HK-2 (cell line): ENCODE results near the gene INPP5E.

Experiments
- DNase-seq: peaks from one replicate; pipeline ENCODE4 v3.0.0-alpha.2; 2018; ENCODE audit not compliant: unreplicated experiment

Gene INPP5E

DNA sequence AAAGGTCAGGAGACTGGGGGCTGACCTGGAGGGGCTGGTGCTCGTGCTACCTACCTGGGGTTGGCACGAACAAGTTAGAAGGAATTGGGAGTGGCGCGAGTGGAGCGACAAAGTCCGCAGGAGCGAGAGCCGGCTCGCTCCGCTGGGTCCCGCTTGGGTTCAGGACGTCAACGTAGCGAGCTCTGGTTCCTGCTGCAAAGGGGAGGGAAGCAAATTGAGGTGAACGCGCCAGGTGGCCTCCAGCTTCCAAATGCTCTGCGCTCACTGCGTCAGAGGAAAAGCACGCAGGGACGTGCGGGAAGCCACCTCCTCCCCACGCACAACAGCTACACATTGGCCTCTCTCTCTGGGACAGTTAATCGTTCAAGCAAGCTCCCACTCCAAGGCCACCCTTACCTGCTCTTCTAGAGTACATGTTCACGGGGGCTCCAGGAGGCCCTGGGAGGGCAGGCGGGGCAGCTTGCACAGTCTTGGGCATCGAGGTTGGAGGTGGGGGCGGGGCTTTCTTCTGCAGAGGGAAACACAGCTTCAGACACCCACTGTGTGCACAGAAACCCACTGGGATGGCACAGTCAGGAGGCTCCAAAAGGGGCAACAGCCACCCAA lies 7.6 kb upstream of the INPP5E start:
- DNase-seq: no peak

DNA sequence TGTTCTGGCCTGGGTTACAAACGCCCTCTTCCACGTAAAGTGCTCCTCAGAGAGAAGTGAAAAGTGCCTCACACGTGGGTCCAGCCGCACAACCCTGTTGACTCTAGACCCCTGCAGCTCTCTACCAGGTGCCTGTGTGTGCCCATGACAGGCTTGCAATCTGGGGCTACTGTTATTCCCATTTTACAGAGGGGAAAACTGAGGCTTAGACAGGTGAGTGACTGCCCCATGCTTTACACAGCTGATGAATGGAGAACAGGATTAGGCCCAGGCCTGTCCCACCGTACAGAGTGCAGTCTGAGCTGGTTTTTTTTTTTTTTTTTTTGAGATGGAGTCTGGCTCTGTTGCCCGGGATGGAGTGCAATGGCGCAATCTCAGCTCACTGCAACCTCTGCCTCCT lies 6.2 kb upstream of the INPP5E start:
- DNase-seq: no peak

DNA sequence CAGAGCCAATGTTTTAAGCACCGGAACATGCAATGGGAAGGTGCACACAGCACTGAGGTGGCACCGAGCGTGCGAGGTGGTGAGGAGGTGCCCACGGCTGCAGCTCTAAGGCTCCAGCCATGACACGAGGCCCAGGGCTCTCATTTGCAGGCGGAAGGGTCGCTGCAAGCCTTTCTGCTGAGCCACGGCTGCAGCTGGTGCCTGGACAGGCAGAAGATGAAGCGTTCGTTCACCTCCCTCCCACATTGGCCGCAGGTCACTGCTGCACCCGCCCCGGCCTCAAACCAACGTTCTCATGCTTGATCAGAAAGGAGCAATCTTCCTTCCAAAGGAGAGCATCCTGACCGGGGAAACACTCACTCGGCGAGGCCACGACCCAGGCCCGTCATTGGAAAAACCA lies 4.5 kb upstream of the INPP5E start:
- no peak for DNase-seq

DNA sequence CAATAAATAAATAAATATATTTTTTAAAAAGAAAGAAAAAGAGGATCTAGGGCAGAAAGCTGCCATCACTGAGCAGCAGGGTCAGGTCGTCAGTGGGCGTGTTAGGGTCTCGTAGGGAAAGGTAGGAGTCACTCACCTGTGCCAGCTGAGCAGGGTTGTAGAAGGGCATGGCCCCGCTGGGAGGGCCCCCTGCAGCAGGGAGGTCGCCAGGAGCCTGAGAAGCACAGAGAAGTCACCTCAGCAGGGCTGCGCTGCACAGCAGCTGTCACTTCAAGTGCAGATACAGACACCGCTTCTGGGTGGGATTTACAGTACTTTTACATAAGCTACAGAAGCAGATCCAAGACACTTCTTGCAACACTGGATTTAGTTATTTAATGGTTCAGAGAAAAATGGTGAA lies 4.0 kb upstream of the INPP5E start:
- DNase-seq: no peak

DNA sequence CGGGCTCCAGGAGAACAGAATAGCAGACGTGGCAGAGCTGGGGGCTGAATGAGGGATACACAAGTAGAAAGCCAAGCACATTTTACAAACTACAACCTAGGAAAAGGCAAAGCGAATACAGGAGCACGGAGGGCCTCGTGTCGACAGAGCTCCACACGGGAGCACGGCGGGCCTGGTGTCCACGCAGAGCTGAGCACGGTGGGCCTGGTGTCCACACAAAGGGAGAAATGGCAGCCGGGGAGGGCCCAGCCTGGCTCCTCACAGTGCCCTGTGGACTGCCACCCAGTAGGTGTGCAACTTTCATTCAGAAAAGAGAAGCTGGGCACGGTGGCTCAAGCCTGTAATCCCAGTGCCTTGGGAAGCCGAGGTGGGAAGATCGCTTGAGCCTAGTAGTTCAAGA lies 3.4 kb upstream of the INPP5E start:
- no peak for DNase-seq

DNA sequence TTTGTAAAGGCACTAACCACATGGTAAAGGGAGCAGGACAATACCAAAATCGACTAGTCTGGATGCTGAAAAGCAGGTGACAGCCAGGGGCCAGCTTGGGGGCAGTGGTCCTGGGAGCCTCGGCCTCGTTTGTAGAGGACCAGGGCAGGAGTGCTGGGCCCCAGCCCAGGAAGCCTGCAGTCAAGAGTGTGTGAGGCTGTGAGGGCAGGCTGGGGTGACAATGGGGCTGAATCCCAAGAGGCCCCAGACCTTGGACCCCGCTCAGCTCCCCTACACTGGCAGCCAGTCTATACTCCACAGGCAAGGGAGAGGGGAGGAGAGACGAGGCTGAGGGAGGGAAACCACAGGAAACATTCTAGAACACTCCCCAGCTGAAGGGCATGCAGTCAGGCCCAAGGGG lies 2.6 kb upstream of the INPP5E start:
- no peak for DNase-seq

DNA sequence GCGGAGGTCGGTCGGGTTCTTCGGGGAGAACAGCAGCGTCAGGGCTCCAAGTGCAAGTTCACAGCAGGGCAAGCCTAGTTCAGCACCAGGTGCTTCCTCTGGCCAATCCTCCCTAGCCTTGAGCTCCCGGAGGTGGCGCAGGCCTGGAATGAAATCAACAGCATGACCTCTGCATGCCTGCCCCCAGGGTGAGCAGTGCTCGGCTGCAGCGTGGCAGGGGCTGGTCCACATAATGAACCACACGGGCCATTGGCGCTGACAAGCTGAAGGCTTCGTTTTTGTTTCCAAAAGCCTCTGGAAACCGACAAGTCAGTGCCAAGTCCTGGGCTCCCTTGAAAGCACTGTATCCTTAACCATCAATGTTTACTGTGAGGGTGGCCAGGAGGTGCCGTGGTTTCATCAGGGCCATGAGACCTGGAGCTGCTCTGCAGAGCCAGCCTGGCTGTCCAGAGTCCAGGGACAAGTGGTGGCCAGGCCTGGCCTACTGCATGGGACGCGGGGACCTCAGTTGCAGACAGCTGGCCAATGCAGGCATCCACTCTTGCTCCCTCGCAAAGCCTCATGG lies 2.1 kb upstream of the INPP5E start:
- DNase-seq: no peak

DNA sequence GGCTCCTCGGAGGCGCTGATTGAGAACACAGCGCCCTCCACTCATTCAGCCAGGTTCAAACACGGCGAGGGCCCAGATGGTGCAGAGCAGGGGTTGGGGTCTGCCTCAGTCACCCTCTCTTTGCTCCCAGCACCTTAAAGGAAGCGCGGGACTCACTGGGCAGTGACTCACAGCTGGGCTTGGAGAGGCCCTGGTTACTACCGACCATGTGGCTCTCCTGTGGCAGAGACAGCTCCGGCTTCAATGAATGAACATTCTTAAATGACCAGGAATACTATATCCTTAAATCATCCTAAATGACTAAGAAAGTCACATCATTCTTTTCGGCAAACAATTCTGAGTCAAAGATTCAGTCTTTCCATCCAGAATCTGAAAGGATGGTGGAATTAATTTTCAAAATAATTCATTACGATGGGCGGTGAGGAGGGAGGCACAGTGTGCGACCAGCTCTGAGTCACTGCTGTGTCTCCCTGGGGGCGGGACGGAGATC lies 1.6 kb upstream of the INPP5E start:
- peak; percentile 25 for DNase-seq

DNA sequence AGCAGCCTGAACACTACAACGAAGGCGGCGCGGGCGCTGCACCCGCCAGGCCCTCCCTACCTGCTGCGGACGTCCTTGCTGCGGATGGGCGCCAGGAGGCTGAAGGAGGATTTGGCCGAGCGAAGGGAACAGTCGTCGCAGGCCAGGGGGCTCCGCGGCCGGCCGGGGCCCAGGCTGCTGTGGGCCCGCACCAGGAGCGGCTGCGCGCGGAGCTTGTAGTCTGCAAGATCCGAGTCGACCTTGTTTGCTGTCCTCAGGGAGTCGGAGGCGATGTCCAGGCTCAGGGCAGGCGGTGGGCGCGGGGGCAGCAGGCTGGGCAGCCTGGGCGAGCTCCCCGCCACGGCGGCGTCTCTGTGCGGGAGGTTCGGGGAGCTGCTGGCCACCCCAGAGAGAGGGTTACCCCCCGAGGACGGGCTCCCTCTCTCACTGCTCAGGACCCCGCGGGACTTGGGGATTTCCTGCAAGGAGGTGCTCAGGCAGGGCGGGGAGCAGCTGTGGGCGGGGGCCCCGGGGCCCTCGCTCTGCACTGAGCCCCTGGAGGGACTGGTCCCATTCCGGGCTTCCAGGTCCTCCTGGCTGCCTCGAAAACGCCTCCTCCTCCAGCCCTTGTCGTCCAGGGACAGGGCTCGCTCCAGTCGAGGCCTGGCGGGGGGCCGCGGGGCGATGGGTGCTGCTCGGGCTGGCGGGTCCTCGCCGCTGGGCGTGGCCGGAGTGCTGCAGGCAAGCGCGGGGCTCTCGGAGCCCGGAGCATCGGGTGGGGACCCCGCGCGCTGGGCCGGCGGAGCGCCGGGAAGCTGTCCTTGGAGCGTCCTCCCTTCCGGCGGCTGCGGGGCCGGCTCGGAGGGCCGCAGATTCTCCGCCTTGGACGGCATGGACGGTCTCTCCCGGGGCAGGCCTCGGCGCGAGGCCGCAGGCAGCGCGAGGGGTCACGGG lies 831 bp downstream of the INPP5E start:
- peak; percentile 64 for DNase-seq

DNA sequence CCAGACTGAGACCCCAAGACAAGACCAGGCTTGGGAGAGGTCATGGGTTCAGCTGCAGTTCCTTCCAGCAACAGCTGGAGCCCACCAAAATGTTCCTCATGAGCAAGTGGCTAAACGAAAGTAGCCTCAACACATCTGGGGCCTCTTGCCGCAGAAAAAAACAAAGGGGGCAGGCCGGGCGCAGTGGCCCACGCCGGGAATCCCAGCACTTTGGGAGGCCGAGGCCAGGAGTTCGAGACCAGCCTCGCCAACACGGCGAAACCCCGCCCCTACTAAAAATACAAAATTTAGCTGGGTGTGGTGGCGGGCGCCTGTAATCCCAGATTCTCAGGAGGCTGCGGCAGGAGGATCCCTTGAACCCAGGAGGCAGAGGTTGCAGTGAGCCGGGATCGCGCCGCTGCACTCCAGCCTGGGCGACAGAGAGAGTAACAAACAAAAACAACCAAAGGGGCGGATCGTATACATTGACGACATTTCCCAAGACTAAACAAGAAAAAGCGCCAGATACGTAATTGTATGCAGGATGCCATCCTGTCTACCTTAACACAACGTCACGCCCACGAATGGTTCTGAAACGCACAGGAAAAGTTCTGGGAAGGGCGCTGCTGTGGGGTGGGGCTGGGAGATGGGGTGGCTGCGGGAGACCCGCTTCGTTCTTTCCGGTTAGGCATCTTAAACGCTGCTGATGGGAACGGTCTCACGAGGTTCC lies 1.7 kb downstream of the INPP5E start:
- DNase-seq: no peak

DNA sequence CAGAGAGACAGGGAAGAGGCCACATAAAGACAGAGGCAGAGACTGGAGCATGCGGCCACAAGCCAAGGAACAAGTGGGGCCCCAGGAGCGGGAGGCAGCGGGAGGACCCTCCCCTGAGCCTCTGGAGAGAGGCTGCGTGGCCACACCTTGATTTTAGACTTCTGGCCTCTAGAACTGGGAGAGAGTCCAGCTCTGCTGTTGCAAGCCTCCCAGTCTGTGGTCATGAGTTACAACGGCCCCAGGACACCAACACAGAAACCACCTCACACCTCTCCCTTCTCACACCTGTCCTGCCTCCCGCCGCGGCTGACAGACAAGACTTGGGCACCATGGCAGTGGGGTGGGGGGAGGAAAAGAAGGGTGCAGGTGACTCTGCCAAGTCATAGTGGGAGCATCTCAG lies 2.2 kb downstream of the INPP5E start:
- DNase-seq: no peak

DNA sequence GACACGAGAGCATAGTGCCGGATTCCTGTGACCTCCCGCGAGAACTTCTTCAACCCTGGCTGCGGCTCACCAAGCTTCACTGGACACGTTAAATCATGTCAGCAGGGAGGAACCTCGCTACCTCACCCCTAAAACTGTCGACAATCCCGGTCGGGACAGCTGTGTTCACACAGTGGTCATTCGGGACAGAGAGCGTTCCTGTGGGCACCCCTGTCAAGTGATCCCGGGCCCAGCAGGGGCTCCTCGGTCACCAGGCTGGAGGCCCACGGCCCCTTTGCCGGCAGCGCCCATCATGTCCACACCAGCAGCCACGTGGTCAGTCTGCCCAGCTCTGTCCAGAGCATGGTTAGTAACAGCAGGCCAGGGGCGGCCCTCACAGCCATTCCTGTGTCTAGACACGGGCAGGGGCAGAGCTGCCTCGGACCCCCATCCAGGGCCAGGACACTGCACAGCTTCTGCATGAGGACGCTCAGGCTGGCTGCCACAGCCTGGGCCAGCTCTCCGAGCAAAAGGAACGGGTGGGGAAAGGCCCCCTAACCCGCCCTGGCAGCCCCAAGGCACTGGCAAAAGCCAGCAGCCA lies 3.5 kb downstream of the INPP5E start:
- no peak for DNase-seq

DNA sequence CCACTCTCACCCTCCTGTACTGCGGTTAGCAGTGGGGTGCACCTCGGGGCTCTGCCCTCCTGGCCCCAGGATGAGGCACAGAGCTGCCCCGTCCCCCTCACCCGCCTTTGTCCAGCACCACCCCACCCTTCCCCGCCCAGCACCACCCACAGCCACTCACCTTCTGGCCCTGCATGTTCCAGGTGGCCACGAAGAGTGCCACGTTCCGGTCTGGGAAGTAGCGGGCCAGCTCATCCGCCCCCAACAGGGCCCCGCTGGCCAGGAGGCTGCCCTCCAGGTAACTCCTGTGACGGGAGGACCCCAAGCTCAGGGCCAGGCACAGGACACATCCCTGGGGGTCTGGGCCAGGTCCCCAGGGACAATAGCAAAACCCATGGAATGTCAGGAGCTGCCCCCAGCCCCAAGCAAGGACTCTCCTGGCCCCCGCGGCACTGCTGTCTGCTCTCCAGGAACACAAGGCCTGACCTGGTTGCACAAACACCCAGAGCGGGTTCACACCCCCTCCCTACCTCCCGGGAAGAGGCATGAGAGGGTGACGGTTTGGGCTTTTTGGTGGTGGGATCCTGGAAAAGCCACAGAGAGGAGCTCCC lies 5.0 kb downstream of the INPP5E start:
- no peak for DNase-seq

DNA sequence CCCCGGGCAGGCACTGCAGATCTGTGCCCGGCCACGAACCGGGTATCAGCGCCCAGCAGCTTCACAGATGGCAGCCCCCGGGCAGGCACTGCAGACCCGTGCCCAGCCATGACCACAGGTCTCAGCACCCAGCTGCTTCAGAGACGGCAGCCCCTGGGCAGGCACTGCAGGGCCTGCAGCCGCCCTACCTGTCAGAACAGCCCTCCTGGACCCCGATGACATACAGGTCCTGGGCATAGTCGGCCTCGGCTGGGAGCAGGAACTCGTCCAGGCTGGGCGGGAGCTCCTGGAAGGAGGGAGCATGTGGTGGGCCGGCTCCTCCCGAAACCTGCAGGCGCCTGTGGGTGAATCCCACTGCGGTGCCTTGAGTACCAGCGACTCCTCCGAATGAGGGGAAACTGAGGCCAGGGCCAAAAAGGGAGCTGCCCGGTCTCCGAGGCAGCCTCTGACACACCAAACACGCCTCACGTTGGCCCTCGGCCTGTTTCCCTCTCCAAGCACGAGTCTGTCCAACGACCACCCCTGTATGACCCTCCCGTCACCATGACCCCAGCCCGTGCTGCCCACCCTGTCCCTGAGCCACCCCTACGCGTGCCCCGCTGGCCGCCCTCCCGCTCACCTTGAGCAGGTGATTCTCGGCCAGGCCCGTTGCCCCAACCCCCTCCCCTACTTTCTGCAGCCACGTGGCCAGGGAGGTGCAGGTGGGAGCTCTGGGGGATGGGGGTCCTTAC lies 5.6 kb downstream of the INPP5E start:
- no peak for DNase-seq

DNA sequence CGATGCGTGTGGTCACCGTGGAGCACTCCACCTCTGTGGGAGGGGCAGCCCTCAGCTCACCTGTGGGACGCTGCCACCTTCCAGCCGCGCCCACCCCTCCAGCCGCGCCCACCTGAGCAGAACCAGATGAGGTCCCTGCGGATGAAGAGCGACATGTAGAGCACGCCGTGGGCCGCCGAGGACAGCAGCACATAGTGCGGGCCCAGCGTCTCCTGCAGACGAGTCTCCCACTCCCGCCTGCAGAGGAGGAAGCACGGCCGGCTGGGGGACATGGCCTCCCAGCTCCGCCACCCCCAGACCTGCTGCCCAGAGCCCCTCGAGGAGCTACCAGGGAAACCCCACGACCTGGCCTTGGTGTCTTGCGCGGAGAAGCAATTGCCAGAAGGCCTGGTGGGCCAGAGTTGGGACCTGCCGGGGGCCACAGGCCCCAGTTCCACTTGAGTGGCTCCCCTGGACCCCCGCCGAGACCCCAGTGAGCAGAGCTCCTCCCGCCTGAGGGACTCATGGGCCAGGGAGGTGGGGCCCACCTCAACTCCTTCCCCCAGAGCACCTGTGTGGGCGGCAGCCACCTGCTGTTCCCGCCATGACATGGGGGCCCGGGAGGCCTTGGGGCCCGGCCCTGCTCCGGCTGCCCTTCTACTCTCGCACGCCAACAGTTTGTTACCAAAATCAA lies 6.5 kb downstream of the INPP5E start:
- DNase-seq: no peak

DNA sequence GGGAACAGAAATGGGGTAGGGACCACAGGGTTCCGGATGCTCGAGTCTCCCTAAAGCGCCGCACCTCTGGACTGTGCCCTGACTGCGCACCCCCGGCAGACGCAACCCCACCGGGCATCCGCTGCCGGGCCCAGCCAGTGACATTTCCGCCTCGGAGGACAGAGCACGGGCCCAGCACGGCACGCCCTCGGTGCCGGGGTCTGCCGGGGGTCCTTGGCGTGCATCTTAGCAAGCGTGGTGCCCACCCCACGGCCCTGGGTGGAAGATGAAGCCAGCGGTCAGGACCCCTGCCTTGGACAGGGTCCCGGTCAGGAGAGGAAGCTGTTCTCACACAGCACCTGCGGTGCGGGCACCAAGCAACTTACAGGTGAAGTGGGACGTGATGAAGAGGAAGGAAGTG lies 7.1 kb downstream of the INPP5E start:
- no peak for DNase-seq

DNA sequence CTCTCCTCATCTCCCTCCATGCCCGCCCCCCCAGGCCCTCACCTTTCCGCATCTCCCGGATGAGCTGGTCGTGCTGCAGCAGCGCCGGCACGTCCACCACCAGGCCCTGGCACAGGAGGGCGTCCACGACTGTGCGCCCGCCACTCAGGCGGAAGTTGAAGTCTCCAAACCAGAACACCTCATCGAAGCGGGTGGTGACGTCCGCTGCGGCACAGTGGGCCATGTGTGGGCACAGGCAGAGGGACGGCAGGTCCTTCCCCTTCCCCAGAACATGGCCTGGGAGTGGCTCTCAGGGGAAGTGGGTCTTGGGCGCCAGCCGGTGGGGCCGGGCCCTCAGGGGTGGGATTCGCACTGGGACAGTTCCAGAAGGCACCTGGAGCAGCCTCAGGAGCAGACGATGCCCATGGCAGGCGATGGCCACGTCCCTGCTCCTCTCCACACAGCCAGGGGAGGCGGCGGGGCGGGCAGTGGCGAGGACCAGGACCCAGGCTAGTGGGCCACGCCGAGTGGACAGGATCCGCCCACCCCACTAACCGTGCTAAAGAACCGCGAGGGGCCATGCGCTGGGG lies 7.8 kb downstream of the INPP5E start:
- no peak for DNase-seq

DNA sequence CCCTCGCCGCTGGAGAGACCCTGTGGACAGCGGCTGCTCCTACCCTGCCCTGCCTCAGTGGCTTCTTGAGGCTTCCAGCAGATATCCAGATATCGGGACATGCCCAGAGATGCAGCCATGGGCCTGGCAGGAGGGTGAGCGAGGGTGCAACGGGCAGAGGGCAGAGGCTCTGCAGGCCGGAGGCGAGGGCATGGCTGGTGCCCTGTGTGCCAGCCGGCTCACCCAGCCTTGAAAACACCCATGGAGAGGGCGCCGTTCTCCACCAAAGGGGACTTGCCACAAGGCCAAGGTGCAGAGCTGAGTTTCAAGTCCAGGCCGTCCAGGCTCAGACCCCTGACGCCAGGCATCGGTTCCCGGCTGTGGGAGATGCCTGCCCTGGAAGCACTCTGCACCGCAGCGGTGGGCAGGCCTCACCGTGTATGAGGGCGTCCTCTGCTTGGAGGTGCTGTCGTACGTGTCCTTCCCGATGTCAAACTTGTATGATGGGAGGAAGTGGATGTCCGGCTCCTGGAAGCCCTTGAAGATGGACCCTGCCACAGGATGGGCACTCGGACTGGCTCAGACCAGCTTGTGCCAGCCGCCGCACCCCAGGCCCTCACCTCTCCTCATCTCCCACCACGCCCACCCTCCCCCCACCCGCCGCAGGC lies 8.9 kb downstream of the INPP5E start:
- DNase-seq: no peak

DNA sequence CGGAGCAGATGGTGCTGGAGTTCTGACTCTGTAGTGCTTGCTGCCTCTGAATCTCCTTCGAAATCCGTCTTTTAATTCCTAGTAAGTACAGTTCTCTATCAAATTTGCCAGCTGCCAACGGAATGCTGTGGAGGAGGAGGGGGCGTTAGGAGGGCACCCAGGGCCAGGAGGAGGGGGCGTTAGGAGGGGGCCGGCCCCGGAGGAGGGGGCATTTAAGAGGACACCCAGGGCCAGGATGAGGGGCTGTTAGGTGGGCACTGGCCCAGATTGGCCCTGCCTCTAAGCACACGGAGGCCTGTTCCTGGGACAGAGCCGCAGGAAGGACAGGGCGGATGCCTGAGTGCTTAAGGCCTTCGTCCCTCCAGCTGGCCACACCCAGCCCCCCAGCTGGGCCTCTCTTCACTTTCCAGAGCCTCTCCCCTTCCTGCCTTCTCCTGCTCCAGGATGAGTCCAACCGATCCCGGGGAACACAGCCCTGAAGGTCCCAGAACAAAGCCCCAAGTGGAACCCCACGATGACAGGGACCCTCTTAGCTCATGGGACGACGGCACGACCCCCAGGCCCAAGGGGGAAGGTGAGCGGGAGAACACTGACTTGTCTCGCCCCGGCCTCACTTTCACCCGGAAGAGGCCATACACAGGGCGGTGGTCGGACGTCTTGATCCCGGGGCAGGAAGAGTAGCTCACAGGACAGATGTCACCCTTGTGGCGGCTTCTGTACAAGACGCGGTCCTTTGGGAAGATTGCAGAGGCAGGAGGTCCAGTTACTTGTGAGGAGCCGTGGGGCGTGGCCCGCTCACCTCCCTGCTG lies 9.8 kb downstream of the INPP5E start:
- DNase-seq: no peak
